ENCODE results near the gene PDXK.

GRCh38 chr21:43721206-43721605 lies 2.3 kb downstream of the PDXK start:
- TF ChIP-seq CTCF (IDR thresholded peaks at IDR 0.05; ENCODE audit: poor library complexity), result no peak
- TF ChIP-seq EZH2 (IDR thresholded peaks at IDR 0.05; ENCODE audit: borderline replicate concordance), result no peak
